Stomach smooth muscle (tissue), 2 donors: ENCODE data around the gene CCDC106.

ENCODE experiments used
- H3K27ac ChIP-seq: one replicate; pipeline ENCODE4 v1.7.0; 2013; ENCODE audit warnings: mild to moderate bottlenecking, low read length, inconsistent platforms
- H3K27me3 ChIP-seq, 2 donors: one replicate each; pipeline ENCODE4 v1.7.0; 2013; ENCODE audit warnings: low read length in 2 of 2; ENCODE audit not compliant: insufficient read depth in 2 of 2, control insufficient read depth in 1 of 2
- H3K36me3 ChIP-seq, 2 donors: one replicate each; pipeline ENCODE4 v1.7.0; 2013; ENCODE audit warnings: low read length in 2 of 2; ENCODE audit not compliant: control insufficient read depth in 2 of 2, insufficient read depth in 2 of 2
- H3K4me1 ChIP-seq: one replicate; pipeline ENCODE4 v1.7.0; 2013; ENCODE audit warnings: low read length; ENCODE audit not compliant: control insufficient read depth, insufficient read depth
- H3K4me3 ChIP-seq, 2 donors: one replicate each; pipeline ENCODE4 v1.7.0; 2013; ENCODE audit warnings: low read length in 2 of 2
- H3K9ac ChIP-seq, 2 donors: one replicate each; pipeline ENCODE4 v1.7.0; 2013; ENCODE audit warnings: low read length in 2 of 2, mild to moderate bottlenecking in 1 of 2
- H3K9me3 ChIP-seq, 2 donors: one replicate each; pipeline ENCODE4 v1.7.0; 2013; ENCODE audit warnings: low read length in 2 of 2; ENCODE audit not compliant: control insufficient read depth in 2 of 2
- donor health status: healthy.
- donor health status: Pancreatic carcinoma.

The CCDC106 gene

GRCh38 chr19:55614711-55615542 lies 33.1 kb upstream of the CCDC106 start:
- Histone ChIP-seq H3K27me3 (no peaks in the 10 kb centered on the region), H3K36me3 (peaks cover 15 to 21% of the 10 kb centered on the region in 2 donors), H3K27ac (no peak overlapping the region), H3K4me3 (no peak overlapping the region), H3K4me1 (peaks cover 10% of the 10 kb centered on the region), H3K9me3 (no peaks in the 10 kb centered on the region), H3K9ac (no peak overlapping the region)

GRCh38 chr19:55615543-55616394 lies 32.2 kb upstream of the CCDC106 start:
- Histone ChIP-seq H3K4me1 (peaks cover 9% of the 10 kb centered on the region), H3K4me3 (no peak overlapping the region), H3K27ac (no peak overlapping the region), H3K9ac (no peak overlapping the region), H3K36me3 (peaks cover 13 to 21% of the 10 kb centered on the region in 2 donors), H3K9me3 (no peaks in the 10 kb centered on the region), H3K27me3 (no peaks in the 10 kb centered on the region)

- Histone ChIP-seq H3K4me3 (no peak overlapping the region), H3K9ac (no peak overlapping the region), H3K36me3 (peaks cover 13 to 22% of the 10 kb centered on the region in 2 donors), H3K9me3 (no peaks in the 10 kb centered on the region), H3K27ac (no peak overlapping the region), H3K27me3 (no peaks in the 10 kb centered on the region), H3K4me1 (peaks cover 4% of the 10 kb centered on the region)
These were observed 31.6 kb upstream of the CCDC106 start for GRCh38 chr19:55616395-55616875.

GRCh38 chr19:55617426-55617825 lies 30.6 kb upstream of the CCDC106 start:
- Histone ChIP-seq H3K27ac (no peak overlapping the region), H3K9ac (no peak overlapping the region), H3K27me3 (no peaks in the 10 kb centered on the region), H3K4me3 (no peak overlapping the region), H3K36me3 (peaks cover 13 to 22% of the 10 kb centered on the region in 2 donors), H3K9me3 (no peaks in the 10 kb centered on the region), H3K4me1 (no peaks in the 10 kb centered on the region)

- Histone ChIP-seq H3K27me3 (no peaks in the 10 kb centered on the region), H3K27ac (no peak overlapping the region), H3K4me1 (no peaks in the 10 kb centered on the region), H3K9ac (no peak overlapping the region), H3K4me3 (no peak overlapping the region), H3K9me3 (no peaks in the 10 kb centered on the region), H3K36me3 (peaks cover 13 to 20% of the 10 kb centered on the region in 2 donors)
These were observed 29.6 kb upstream of the CCDC106 start for GRCh38 chr19:55618426-55618825.

- Histone ChIP-seq H3K27ac (no peak overlapping the region), H3K4me3 (no peak overlapping the region), H3K9me3 (no peaks in the 10 kb centered on the region), H3K27me3 (no peaks in the 10 kb centered on the region), H3K4me1 (no peaks in the 10 kb centered on the region), H3K36me3 (peaks cover 13 to 20% of the 10 kb centered on the region in 2 donors), H3K9ac (no peak overlapping the region)
These were observed 28.7 kb upstream of the CCDC106 start for GRCh38 chr19:55619286-55619685.

GRCh38 chr19:55620410-55621204 lies 27.4 kb upstream of the CCDC106 start:
- peaks cover 13 to 15% of the 10 kb centered on the region in 2 donors for H3K36me3 ChIP-seq
- H3K9me3 ChIP-seq = no peaks in the 10 kb centered on the region
- no peak overlapping the region for H3K4me3 ChIP-seq
- peaks cover 3% of the 10 kb centered on the region for H3K4me1 ChIP-seq
- no peak overlapping the region for H3K9ac ChIP-seq
- no peak overlapping the region for H3K27ac ChIP-seq
- H3K27me3 ChIP-seq = no peaks in the 10 kb centered on the region

GRCh38 chr19:55621205-55621672 lies 26.8 kb upstream of the CCDC106 start:
- no peak overlapping the region for H3K9ac ChIP-seq
- H3K27ac ChIP-seq = no peak overlapping the region
- H3K4me1 ChIP-seq = peaks cover 3% of the 10 kb centered on the region
- H3K36me3 ChIP-seq = peaks cover 10 to 12% of the 10 kb centered on the region in 2 donors
- no peaks in the 10 kb centered on the region for H3K9me3 ChIP-seq
- H3K27me3 ChIP-seq = no peaks in the 10 kb centered on the region
- H3K4me3 ChIP-seq = no peak overlapping the region

GRCh38 chr19:55621673-55622231 lies 26.3 kb upstream of the CCDC106 start:
- Histone ChIP-seq H3K4me3 (no peak overlapping the region), H3K27ac (no peak overlapping the region), H3K9ac (no peak overlapping the region), H3K36me3 (peaks cover 5 to 8% of the 10 kb centered on the region in 2 donors), H3K4me1 (peaks cover 3% of the 10 kb centered on the region), H3K9me3 (no peaks in the 10 kb centered on the region), H3K27me3 (no peaks in the 10 kb centered on the region)
